ENCODE measurements around the gene USP20.

- TF ChIP-seq, protein P1, sequence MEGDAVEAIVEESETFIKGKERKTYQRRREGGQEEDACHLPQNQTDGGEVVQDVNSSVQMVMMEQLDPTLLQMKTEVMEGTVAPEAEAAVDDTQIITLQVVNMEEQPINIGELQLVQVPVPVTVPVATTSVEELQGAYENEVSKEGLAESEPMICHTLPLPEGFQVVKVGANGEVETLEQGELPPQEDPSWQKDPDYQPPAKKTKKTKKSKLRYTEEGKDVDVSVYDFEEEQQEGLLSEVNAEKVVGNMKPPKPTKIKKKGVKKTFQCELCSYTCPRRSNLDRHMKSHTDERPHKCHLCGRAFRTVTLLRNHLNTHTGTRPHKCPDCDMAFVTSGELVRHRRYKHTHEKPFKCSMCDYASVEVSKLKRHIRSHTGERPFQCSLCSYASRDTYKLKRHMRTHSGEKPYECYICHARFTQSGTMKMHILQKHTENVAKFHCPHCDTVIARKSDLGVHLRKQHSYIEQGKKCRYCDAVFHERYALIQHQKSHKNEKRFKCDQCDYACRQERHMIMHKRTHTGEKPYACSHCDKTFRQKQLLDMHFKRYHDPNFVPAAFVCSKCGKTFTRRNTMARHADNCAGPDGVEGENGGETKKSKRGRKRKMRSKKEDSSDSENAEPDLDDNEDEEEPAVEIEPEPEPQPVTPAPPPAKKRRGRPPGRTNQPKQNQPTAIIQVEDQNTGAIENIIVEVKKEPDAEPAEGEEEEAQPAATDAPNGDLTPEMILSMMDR (IDR thresholded peaks at IDR 0.05), result no peak
- no peak for TF ChIP-seq POLR2A (IDR thresholded peaks at IDR 0.05)
Observed at GRCh38 chr9:129889941-129890717, 54.9 kb downstream of the USP20 start.
